Mesendoderm (in vitro differentiated cells): ENCODE data around the gene VPS16.

Experiments
- DNase-seq: peaks from one replicate; pipeline ENCODE4 v3.0.0; 2013
- H2AK5ac ChIP-seq: 2 replicates; pipeline ENCODE4 v1.6.1; 2013; ENCODE audit warnings: low read length, inconsistent platforms
- H2BK120ac ChIP-seq: 2 replicates; pipeline ENCODE4 v1.6.1; 2013; ENCODE audit warnings: low read depth, mild to moderate bottlenecking, low read length, moderate library complexity, mixed read lengths
- H2BK15ac ChIP-seq: replicated peaks from 2 replicates; pipeline ENCODE4 v1.6.1; 2013; ENCODE audit warnings: low read depth, mild to moderate bottlenecking, moderate library complexity
- H2BK5ac ChIP-seq: 2 replicates; pipeline ENCODE4 v1.6.1; 2013; ENCODE audit warnings: low read length, inconsistent platforms
- H3K18ac ChIP-seq: 2 replicates; pipeline ENCODE4 v1.6.1; 2013; ENCODE audit warnings: mild to moderate bottlenecking, low read length, mixed read lengths
- H3K23ac ChIP-seq: one replicate; pipeline ENCODE4 v1.6.1; 2013; ENCODE audit warnings: low read length
- H3K27ac ChIP-seq: 2 replicates; pipeline ENCODE4 v1.5.1; 2013; ENCODE audit warnings: low read depth, mild to moderate bottlenecking, inconsistent platforms, low read length, moderate library complexity
- H3K27me3 ChIP-seq: 2 replicates; pipeline ENCODE4 v1.6.1; 2013; ENCODE audit warnings: low read length, control low read depth, mild to moderate bottlenecking, inconsistent platforms; ENCODE audit not compliant: insufficient read depth, poor library complexity
- H3K36me3 ChIP-seq: 2 replicates; pipeline ENCODE4 v1.6.1; 2013; ENCODE audit warnings: low read length, inconsistent platforms; ENCODE audit not compliant: control insufficient read depth, insufficient read depth
- H3K4ac ChIP-seq: one replicate; pipeline ENCODE4 v1.6.1; 2013; ENCODE audit warnings: low read depth, mild to moderate bottlenecking, low read length, moderate library complexity
- H3K4me1 ChIP-seq: 2 replicates; pipeline ENCODE4 v1.6.1; 2013; ENCODE audit warnings: low read depth, low read length, inconsistent platforms; ENCODE audit not compliant: control insufficient read depth
- H3K4me2 ChIP-seq: 2 replicates; pipeline ENCODE4 v1.6.1; 2013; ENCODE audit warnings: low read length
- H3K4me3 ChIP-seq: 2 replicates; pipeline ENCODE4 v1.5.1; 2013; ENCODE audit warnings: mild to moderate bottlenecking, low read length
- H3K56ac ChIP-seq: one replicate; pipeline ENCODE4 v1.6.1; 2013; ENCODE audit warnings: low read length
- H3K79me1 ChIP-seq: 2 replicates; pipeline ENCODE4 v1.6.1; 2013; ENCODE audit warnings: low read length, inconsistent platforms
- H3K79me2 ChIP-seq: 2 replicates; pipeline ENCODE4 v1.6.1; 2013; ENCODE audit warnings: mild to moderate bottlenecking, low read length; ENCODE audit not compliant: control insufficient read depth, insufficient read depth
- H3K9ac ChIP-seq: 2 replicates; pipeline ENCODE4 v1.6.1; 2013; ENCODE audit warnings: low read length, inconsistent platforms
- H4K5ac ChIP-seq: one replicate; pipeline ENCODE4 v1.6.1; 2013; ENCODE audit warnings: low read length
- H4K8ac ChIP-seq: one replicate; pipeline ENCODE4 v1.6.1; 2013; ENCODE audit warnings: low read depth, mild to moderate bottlenecking, control low read depth, low read length, moderate library complexity
- WGBS: extraction: QIAGEN DNeasy Blood & Tissue Kit; methylation state at CpG from one replicate; pipeline ENCODE4 v1.1.7; 2013; ENCODE audit warnings: low lambda C conversion rate, missing lambda C conversion rate; ENCODE audit not compliant: insufficient coverage; ENCODE audit errors: extremely low coverage; 5-methylcytosine and 5-hydroxymethylcytosine counted together

Gene VPS16

GRCh38 chr20:2835331-2835796, 5.2 kb upstream of the VPS16 start:
- H3K18ac ChIP-seq = no peak overlapping the region
- H3K56ac ChIP-seq = no peak overlapping the region
- H3K79me2 ChIP-seq = no peaks in the 10 kb centered on the region
- no peak overlapping the region for H2BK5ac ChIP-seq
- no CpG with 5 or more reads among the region's 6 CpGs for WGBS
- no peak overlapping the region for H3K9ac ChIP-seq
- H2AK5ac ChIP-seq = no peak overlapping the region
- no peaks in the 10 kb centered on the region for H3K36me3 ChIP-seq
- H3K4me3 ChIP-seq = no peak overlapping the region
- no peak overlapping the region for H3K4ac ChIP-seq
- H2BK120ac ChIP-seq = no peak overlapping the region
- DNase-seq = no peak
- H3K27me3 ChIP-seq = no peaks in the 10 kb centered on the region
- H3K23ac ChIP-seq = no peak overlapping the region
- no peak overlapping the region for H4K8ac ChIP-seq
- no peaks in the 10 kb centered on the region for H3K79me1 ChIP-seq
- H3K4me1 ChIP-seq = no peaks in the 10 kb centered on the region
- no peak overlapping the region for H2BK15ac ChIP-seq
- H4K5ac ChIP-seq = no peak overlapping the region
- H3K4me2 ChIP-seq = no peak overlapping the region
- no peak overlapping the region for H3K27ac ChIP-seq

- no peak for DNase-seq
- no peak overlapping the region for H3K9ac ChIP-seq
- no peak overlapping the region for H2BK15ac ChIP-seq
- no peak overlapping the region for H2AK5ac ChIP-seq
- no peak overlapping the region for H4K8ac ChIP-seq
- no peak overlapping the region for H3K27ac ChIP-seq
- no peak overlapping the region for H3K4me2 ChIP-seq
- no peaks in the 10 kb centered on the region for H3K27me3 ChIP-seq
- H3K79me2 ChIP-seq = no peaks in the 10 kb centered on the region
- H3K36me3 ChIP-seq = no peaks in the 10 kb centered on the region
- H4K5ac ChIP-seq = no peak overlapping the region
- no peak overlapping the region for H2BK120ac ChIP-seq
- H3K79me1 ChIP-seq = no peaks in the 10 kb centered on the region
- no CpG with 5 or more reads among the region's 5 CpGs for WGBS
- no peak overlapping the region for H2BK5ac ChIP-seq
- no peak overlapping the region for H3K23ac ChIP-seq
- no peak overlapping the region for H3K4me3 ChIP-seq
- H3K18ac ChIP-seq = no peak overlapping the region
- H3K56ac ChIP-seq = no peak overlapping the region
- no peak overlapping the region for H3K4ac ChIP-seq
- H3K4me1 ChIP-seq = no peaks in the 10 kb centered on the region
Measured at GRCh38 chr20:2836035-2836434, 4.5 kb upstream of the VPS16 start.

- H4K5ac ChIP-seq = no peak overlapping the region
- H3K23ac ChIP-seq = no peak overlapping the region
- no peak overlapping the region for H2AK5ac ChIP-seq
- no peaks in the 10 kb centered on the region for H3K79me1 ChIP-seq
- H2BK5ac ChIP-seq = no peak overlapping the region
- H3K18ac ChIP-seq = no peak overlapping the region
- H2BK120ac ChIP-seq = no peak overlapping the region
- no peak overlapping the region for H3K9ac ChIP-seq
- no peak overlapping the region for H3K4me2 ChIP-seq
- no peak overlapping the region for H3K56ac ChIP-seq
- H3K27me3 ChIP-seq = no peaks in the 10 kb centered on the region
- no peak overlapping the region for H2BK15ac ChIP-seq
- no peak overlapping the region for H3K27ac ChIP-seq
- H4K8ac ChIP-seq = no peak overlapping the region
- H3K4me3 ChIP-seq = no peak overlapping the region
- H3K4me1 ChIP-seq = no peaks in the 10 kb centered on the region
- no peaks in the 10 kb centered on the region for H3K36me3 ChIP-seq
- no peaks in the 10 kb centered on the region for H3K79me2 ChIP-seq
- H3K4ac ChIP-seq = no peak overlapping the region
- no CpG with 5 or more reads among the region's 6 CpGs for WGBS
- DNase-seq = no peak
Measured at GRCh38 chr20:2837221-2837960, 3.2 kb upstream of the VPS16 start.

- Histone ChIP-seq H3K79me1 (no peaks in the 10 kb centered on the region), H3K27me3 (no peaks in the 10 kb centered on the region), H3K4me1 (no peaks in the 10 kb centered on the region), H2BK15ac (no peak overlapping the region), H3K4me2 (no peak overlapping the region), H3K56ac (no peak overlapping the region), H3K23ac (no peak overlapping the region), H3K79me2 (no peaks in the 10 kb centered on the region), H2AK5ac (no peak overlapping the region), H4K8ac (no peak overlapping the region), H2BK5ac (no peak overlapping the region), H4K5ac (no peak overlapping the region), H3K27ac (no peak overlapping the region), H3K4me3 (no peak overlapping the region), H3K4ac (no peak overlapping the region), H3K36me3 (no peaks in the 10 kb centered on the region), H3K9ac (no peak overlapping the region), H2BK120ac (no peak overlapping the region), H3K18ac (no peak overlapping the region)
- DNase-seq = no peak
- WGBS = no CpG with 5 or more reads among the region's 19 CpGs
Measured at GRCh38 chr20:2838170-2838797, 2.3 kb upstream of the VPS16 start.

- no CpG with 5 or more reads among the region's 15 CpGs for WGBS
- no peak overlapping the region for H3K27ac ChIP-seq
Measured at GRCh38 chr20:2838847-2839671, 1.5 kb upstream of the VPS16 start.

More at GRCh38 chr20:2838847-2839671, 1.5 kb upstream of the VPS16 start:
- H3K79me2 ChIP-seq = no peaks in the 10 kb centered on the region
- DNase-seq = no peak
- H4K8ac ChIP-seq = no peak overlapping the region
- no peaks in the 10 kb centered on the region for H3K79me1 ChIP-seq
- no peak overlapping the region for H3K56ac ChIP-seq
- no peak overlapping the region for H3K4ac ChIP-seq
- no peaks in the 10 kb centered on the region for H3K4me1 ChIP-seq
- no peak overlapping the region for H3K23ac ChIP-seq
- no peaks in the 10 kb centered on the region for H3K36me3 ChIP-seq
- H3K9ac ChIP-seq = no peak overlapping the region
- H3K4me2 ChIP-seq = no peak overlapping the region
- H3K18ac ChIP-seq = no peak overlapping the region
- H2BK120ac ChIP-seq = no peak overlapping the region
- no peak overlapping the region for H4K5ac ChIP-seq
- H3K4me3 ChIP-seq = no peak overlapping the region
- H2AK5ac ChIP-seq = no peak overlapping the region
- H3K27me3 ChIP-seq = no peaks in the 10 kb centered on the region
- H2BK15ac ChIP-seq = no peak overlapping the region
- no peak overlapping the region for H2BK5ac ChIP-seq
